Lung (tissue), 12 donors: Measurements from ENCODE around the gene SLC25A18. TPM values are rescaled to one million over a fixed set of nuclear protein-coding genes. Genes with fewer than 3 reads are reported as not detected.
A peak's percentile ranks its signal among the peaks of the same experiment; 100 is the strongest.

Experiments used
- ATAC-seq: fragments of 200-7000 bp; cut with Tn5 transposase; one replicate; pipeline ENCODE4 v1.9.1; 2020; ENCODE audit warnings: moderate number of reproducible peaks; ENCODE audit not compliant: insufficient read depth, low FRiP score
- DNase-seq, 3 donors: peaks; one replicate each; pipeline ENCODE4 v3.0.0-alpha.2; 2013 to 2017
- H3K27ac ChIP-seq, 2 donors: one replicate each; pipeline ENCODE4 v1.5.1; 2013; ENCODE audit warnings: mild to moderate bottlenecking in 2 of 2, moderate library complexity in 2 of 2, control low read depth in 1 of 2, inconsistent platforms in 1 of 2, low read depth in 1 of 2, low read length in 1 of 2
- H3K27me3 ChIP-seq, 3 donors: one replicate each; pipeline ENCODE4 v1.5.1; 2013; ENCODE audit warnings: low read length in 2 of 3; ENCODE audit not compliant: control insufficient read depth in 3 of 3, insufficient read depth in 3 of 3
- H3K36me3 ChIP-seq, 4 donors: one replicate each; pipeline ENCODE4 v1.5.1; 2013; ENCODE audit warnings: low read length in 4 of 4, mild to moderate bottlenecking in 1 of 4, moderate library complexity in 1 of 4; ENCODE audit not compliant: control insufficient read depth in 4 of 4, insufficient read depth in 4 of 4
- H3K4me1 ChIP-seq, 5 donors: one replicate each; pipeline ENCODE4 v1.5.1; 2013; ENCODE audit warnings: low read length in 5 of 5, mild to moderate bottlenecking in 2 of 5, moderate library complexity in 1 of 5; ENCODE audit not compliant: control insufficient read depth in 5 of 5, insufficient read depth in 5 of 5
- H3K4me3 ChIP-seq: one replicate; pipeline ENCODE4 v1.5.1; 2013; ENCODE audit warnings: mild to moderate bottlenecking, control low read depth, moderate library complexity
- H3K9ac ChIP-seq, 2 donors: one replicate each; pipeline ENCODE4 v1.5.1; 2013; ENCODE audit warnings: low read length in 2 of 2, control low read depth in 1 of 2; ENCODE audit not compliant: insufficient read depth in 1 of 2
- H3K9me3 ChIP-seq, 4 donors: one replicate each; pipeline ENCODE4 v1.5.1; 2013; ENCODE audit warnings: low read length in 3 of 4, mild to moderate bottlenecking in 1 of 4, moderate library complexity in 1 of 4; ENCODE audit not compliant: control insufficient read depth in 4 of 4, insufficient read depth in 3 of 4
- CTCF ChIP-seq: IDR thresholded peaks from 2 replicates; pipeline ENCODE4 v1.5.1; 2012; ENCODE audit warnings: mild to moderate bottlenecking; ENCODE audit errors: control extremely low read depth, extremely low read depth
- WGBS, 2 donors: extraction: QIAGEN DNeasy Blood & Tissue Kit; methylation state at CpG; one replicate each; pipeline ENCODE4 v1.1.7; 2013; 5-methylcytosine and 5-hydroxymethylcytosine counted together
- polyA plus RNA-seq, 2 donors: library from polyadenylated mRNA; stranded (reverse); fragments of 200-250 nt; gene quantifications; one replicate each; pipeline ENCODE4 v1.2.1, GENCODE V29; 2013
- total RNA-seq, 2 donors: library from RNA; depleted of rRNA in 1 of 2; stranded (reverse); fragments of >200 nt in 1 of 2; gene quantifications; one replicate each; pipeline ENCODE4 v1.2.1, GENCODE V29; 2014 to 2021
- donor health status: control.
- donor health status: control.
- donor health status: Bipolar disorder and iron deficiency.
- donor health status: healthy.
- donor health status: DM: yes; HTN: yes; CAD: no.

SLC25A18 gene
- total and polyA plus RNA-seq, 4 donors, result 0.25 to 1.3 (median 0.75) TPM; not detected in 1

GRCh38 chr22:17606496-17606895 lies 43.2 kb downstream of the SLC25A18 start:
- H3K9ac ChIP-seq, result peak overlapping the region in 1 of 2 donors; percentile 75
- H3K27ac ChIP-seq, result peak overlapping the region in 1 of 2 donors; percentile 1
- ATAC-seq, result no peak
- no peaks in the 10 kb centered on the region for H3K27me3 ChIP-seq
- DNase-seq, result peak; percentile 65 to 87 (median 78)
- no peak overlapping the region for H3K4me3 ChIP-seq
- 66 to 73% methylated on average over 5 of the region's 5 CpGs for WGBS, 2 donors
- H3K4me1 ChIP-seq, result peaks cover 0 to 15% (median 4%) of the 10 kb centered on the region in 5 donors
- no peak for TF ChIP-seq CTCF
- H3K9me3 ChIP-seq, result no peaks in the 10 kb centered on the region
- peaks cover 0 to 10% (median 6%) of the 10 kb centered on the region in 4 donors for H3K36me3 ChIP-seq

DNA sequence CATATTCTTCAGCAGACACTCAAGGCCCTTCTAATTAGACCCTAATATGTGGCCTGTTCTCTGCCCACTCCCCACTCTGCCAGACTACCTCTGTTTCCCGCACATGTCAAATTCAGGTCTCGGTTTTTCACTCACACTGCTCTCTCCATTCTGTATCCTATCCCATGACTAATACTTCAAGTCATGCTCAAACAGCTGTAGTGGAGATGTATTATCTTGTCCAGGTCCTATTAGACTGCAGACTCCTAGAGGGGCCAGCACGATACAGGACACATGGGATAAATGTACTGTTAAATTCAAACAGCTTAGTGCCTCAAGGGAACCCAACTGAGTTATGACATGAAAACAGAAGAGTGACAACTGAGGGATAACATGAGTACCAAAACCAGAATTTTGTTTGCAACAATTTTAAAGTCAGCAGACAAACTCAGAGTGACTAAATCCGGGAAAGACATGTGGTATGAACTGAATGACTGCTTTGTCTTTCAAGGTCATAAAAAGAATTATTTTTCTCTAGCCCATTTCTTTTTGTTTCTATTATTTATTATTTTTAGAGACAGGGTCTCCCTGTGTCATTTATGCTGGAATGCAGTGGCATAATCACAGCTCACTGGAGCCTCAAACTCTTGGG lies 44.7 kb downstream of the SLC25A18 start:
- no peak for DNase-seq
- H3K27ac ChIP-seq, result no peak overlapping the region
- no peak overlapping the region for H3K4me3 ChIP-seq
- no peaks in the 10 kb centered on the region for H3K27me3 ChIP-seq
- peaks cover 0 to 15% (median 4%) of the 10 kb centered on the region in 5 donors for H3K4me1 ChIP-seq
- TF ChIP-seq CTCF, result no peak
- no peak overlapping the region for H3K9ac ChIP-seq
- ATAC-seq, result no peak
- H3K9me3 ChIP-seq, result no peaks in the 10 kb centered on the region
- H3K36me3 ChIP-seq, result peaks cover 0 to 17% (median 11%) of the 10 kb centered on the region in 4 donors
- 93 to 97% methylated on average over 4 of the region's 4 CpGs for WGBS, 2 donors

- H3K4me1 ChIP-seq, result peaks cover 0 to 13% (median 0%) of the 10 kb centered on the region in 5 donors
- H3K36me3 ChIP-seq, result peaks cover 0 to 18% (median 12%) of the 10 kb centered on the region in 4 donors
- 61 to 80% methylated on average over 3 of the region's 3 CpGs for WGBS, 2 donors
- no peak overlapping the region for H3K9ac ChIP-seq
- no peaks in the 10 kb centered on the region for H3K9me3 ChIP-seq
- no peak overlapping the region for H3K4me3 ChIP-seq
- DNase-seq (no peak), ATAC-seq (no peak)
- H3K27me3 ChIP-seq, result no peaks in the 10 kb centered on the region
- no peak overlapping the region for H3K27ac ChIP-seq
- TF ChIP-seq CTCF, result no peak
Measured at GRCh38 chr22:17612057-17612456, 48.8 kb downstream of the SLC25A18 start.
